Kidney capillary endothelial cell (primary cell): ENCODE data around the gene SLC26A5.
"Not testable (repeated sequence)": the region's sequence is repeated elsewhere in the genome, so short reads cannot be mapped to it uniquely, and the experiment has no call there.

ENCODE experiments used
- DNase-seq: peaks from one replicate; pipeline ENCODE4 v3.0.0-alpha.2; 2018; ENCODE audit warnings: low spot score

Gene SLC26A5

GRCh38 chr7:103405789-103406613 lies 40.0 kb downstream of the SLC26A5 start:
- not testable (repeated sequence) for DNase-seq

- DNase-seq, result not testable (repeated sequence)
These were observed 46.3 kb downstream of the SLC26A5 start for GRCh38 chr7:103399687-103400086.

DNA sequence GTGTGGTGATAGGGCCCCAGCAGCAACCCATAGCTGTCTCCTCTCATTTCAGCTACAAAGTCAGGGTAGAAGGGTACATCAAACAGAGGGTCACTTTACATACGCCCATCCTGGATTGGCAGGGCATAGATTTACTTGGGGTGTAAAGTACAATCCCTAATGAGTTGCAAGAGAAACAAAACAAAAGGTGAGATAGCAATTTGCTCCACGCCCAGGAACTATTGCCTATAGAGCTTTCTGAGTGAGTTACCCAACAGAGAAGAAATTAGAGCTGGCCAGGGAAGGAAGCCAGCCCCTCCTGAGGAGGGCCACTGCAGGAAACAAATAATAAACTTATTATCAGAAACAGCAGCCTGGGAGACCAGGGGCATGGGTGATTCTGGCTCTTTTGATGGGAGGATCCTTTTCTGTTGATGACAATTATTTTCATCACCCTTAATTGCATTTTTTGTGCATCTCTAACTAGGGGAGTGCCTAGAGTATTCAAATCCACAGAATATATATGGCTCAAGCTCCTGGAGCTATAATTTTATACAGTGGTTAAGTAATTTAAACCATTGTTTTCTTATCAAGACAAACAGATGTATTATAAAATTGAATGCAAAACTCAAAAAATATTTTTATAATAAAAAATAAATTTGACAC lies 47.4 kb downstream of the SLC26A5 start:
- no peak for DNase-seq

DNA sequence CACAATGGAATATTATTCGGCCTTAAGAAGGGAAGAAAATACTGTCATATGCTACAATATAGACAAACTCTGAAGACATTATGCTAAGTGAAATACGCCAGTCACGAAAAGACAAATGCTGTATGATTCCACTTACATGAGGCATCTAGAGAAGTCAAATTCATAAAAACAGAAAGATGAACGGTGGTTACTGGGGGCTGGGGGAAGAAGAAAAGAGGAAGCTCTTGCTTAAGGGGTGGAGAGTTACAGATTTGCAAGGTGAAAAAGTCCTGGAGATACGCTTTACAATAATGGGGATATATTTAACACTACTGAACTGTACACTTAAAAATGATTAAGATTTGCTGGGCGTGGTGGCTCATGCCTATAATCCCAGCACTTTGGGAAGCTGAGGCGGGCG lies 49.5 kb downstream of the SLC26A5 start:
- DNase-seq, result no peak

DNA sequence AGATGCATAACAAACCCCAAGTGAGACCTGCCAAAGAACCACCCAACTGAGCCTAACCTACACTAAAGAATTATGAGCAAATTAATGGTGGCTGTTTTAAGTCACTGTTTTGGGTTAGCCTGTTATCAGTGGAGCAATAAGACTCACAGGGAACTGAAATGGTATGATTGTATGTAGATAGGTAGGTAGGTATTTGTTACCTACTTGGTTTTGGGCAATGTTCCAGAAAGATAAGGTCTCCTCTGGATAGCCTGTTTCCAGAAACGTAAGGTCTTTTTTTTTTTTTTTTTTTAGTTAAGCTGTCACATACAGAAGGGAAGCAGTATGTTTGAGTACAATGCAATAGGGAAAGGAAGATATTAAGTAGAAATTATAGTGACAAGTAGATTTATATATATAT lies 50.9 kb downstream of the SLC26A5 start:
- no peak for DNase-seq

DNA sequence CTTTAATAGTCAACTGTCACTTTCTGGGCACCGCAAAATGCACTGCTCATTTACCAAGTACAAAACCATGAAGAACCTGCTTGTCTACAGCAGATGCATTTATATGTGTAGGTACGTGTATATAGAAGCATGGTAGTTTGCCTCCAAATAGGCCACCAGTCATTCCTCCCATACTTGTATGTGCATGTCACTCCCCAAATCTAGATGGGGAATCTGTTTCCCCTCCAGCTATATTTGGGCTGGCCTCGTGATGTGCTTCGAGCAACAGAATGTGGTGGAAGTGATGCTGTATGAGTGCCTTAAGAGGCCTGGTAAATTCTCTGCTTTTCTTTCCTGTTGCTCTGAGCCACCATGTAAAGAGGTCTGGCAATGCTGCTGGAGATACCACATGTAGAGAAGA lies 51.4 kb downstream of the SLC26A5 start:
- DNase-seq, result no peak

DNA sequence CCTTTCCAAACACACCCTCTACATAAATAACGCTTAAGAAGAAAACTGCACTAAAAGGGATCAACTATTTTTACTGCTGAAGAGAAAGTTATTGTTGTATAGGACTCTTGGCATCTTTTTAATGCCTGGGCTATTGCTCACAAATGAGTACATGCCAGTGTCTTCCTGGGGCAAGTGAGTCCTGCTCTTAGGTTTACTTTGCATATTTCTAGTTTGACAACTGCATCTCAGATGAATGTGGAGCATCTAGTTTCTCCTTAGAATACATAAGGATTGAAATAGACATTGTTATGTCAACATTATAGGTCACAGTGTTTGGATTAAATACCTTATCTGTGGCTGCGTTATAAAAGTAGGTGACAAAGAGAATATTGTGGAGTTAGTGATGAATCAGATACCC lies 54.0 kb downstream of the SLC26A5 start:
- no peak for DNase-seq

GRCh38 chr7:103391150-103391549 lies 54.9 kb downstream of the SLC26A5 start:
- DNase-seq, result no peak

- DNase-seq, result no peak
These were observed 56.7 kb downstream of the SLC26A5 start for GRCh38 chr7:103389263-103389662.

- no peak for DNase-seq
These were observed 57.4 kb downstream of the SLC26A5 start for GRCh38 chr7:103388469-103389140.

GRCh38 chr7:103387242-103387641 lies 58.8 kb downstream of the SLC26A5 start:
- DNase-seq, result no peak

- DNase-seq, result no peak
These were observed 64.0 kb downstream of the SLC26A5 start for GRCh38 chr7:103382032-103382402.

- DNase-seq, result no peak
These were observed 64.6 kb downstream of the SLC26A5 start for GRCh38 chr7:103381280-103382031.

DNA sequence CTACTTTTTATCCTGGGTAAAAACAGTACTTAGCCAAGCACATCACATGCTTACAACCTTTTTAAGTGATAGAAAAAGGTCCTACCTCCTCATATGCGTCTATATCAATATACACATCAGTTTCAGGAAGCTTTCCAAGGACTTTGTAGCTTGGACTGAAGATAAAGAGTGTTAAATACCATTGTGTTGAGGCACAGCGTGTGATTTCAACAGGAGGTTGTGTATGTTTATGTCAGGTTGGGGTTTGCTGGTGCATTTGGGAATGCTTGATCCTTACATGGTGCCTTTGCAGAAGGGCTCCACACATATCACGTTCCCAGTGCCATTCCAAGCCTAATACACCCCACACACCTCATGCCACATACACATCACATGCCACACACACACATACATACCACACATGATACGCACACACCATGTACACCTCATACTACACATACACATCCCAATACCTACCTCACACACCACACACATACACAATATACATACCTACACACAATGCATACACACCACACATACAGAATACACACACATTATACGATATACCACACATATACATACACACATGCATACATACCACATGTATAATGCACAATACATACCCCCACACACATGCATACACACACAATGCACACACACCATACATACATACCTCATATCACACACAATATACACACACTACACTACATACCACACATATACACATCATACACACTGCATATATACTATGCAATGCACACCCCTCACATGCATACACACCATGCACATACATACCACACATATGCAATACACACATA lies 65.4 kb downstream of the SLC26A5 start:
- no peak for DNase-seq

DNA sequence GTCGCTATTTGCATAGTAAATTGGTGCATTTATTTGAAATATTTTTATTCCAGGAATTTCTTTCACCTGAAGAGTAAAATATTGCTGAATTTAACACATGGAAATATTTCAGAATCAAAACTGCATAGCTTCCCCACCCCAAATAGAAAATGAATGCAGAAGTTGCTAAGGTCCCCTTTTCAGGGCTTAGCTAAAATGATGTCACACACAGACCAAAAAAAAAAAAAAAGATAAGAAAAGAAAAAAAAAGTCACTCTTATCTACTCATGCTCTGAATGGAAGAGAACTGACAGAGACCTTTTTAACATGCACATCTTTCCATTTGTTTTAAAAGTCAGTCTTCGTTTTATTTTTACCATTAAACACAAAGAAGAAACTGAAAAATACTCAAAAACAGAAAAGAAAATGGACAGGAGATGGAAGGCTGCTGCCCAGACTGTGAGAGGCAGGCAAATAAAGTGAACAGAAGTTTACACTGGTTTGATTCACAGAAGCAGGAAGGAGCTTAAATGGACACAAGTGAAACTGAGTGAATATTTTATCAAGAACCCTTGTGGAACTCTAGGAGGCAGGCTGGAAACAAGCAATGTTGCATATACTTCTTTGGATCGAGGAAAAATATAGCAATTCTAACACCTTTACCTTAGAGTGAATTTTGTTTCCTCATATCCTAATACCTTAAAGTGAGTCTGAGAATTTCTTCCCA lies 66.6 kb downstream of the SLC26A5 start:
- no peak for DNase-seq

GRCh38 chr7:103373866-103374643 lies 72.0 kb downstream of the SLC26A5 start:
- no peak for DNase-seq

GRCh38 chr7:103369432-103369831 lies 76.6 kb downstream of the SLC26A5 start:
- DNase-seq, result no peak

- no peak for DNase-seq
These were observed 96.2 kb downstream of the SLC26A5 start for GRCh38 chr7:103349805-103350204.

DNA sequence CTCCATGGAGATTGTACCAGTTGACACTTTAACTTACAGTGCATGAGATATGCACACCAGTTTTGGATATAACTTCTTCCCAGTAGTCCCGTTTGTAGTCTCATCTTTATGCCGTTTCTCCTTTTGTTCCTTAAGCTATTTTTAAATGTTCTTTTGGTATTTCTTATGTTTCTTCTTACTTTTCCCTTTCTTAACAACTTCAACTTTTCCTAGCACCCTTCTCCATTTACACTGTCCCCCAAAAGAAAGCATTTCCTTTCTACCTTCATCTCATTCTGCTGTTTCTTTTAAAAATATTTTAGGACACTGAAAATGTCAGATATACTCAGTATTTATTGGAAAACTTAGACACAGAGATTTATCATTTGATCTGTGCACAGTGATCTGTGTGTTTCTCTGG lies 97.0 kb downstream of the SLC26A5 start:
- DNase-seq, result no peak

DNA sequence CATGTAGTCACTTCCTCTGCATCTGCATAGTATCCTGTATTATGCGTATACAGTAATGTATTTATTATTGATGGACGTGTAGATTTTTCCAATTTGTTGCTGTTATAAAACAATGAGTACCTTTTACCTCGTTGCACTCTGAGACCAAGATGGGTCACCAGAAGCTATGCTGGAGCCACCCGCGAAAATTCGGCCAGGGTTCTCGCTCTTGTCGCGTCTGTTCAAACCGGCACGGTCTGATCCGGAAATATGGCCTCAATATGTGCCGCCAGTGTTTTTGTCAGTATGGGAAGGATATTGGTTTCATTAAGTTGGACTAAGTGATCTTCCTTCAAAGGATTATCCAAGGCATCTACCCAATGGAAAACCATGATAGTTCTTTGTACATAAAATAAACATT lies 97.6 kb downstream of the SLC26A5 start:
- peak; percentile 16 for DNase-seq
